K562 (cell line): ENCODE results near the gene MINK1. TPM values are rescaled to one million over a fixed set of nuclear protein-coding genes. Genes with fewer than 3 reads are reported as not detected.
A peak's percentile ranks its signal among the peaks of the same experiment; 100 is the strongest.

Experiments used
- CCNT2 ChIP-seq: IDR thresholded peaks from 2 replicates; pipeline ENCODE4 v1.6.1; 2011; ENCODE audit warnings: borderline replicate concordance, low read depth, mild to moderate bottlenecking, moderate library complexity, mixed read lengths, low read length; ENCODE audit not compliant: insufficient read length; ENCODE audit errors: extremely low read depth
- CHD4 ChIP-seq: fragments of 200-600 bp; sonication (generic); IDR thresholded peaks from 3 replicates; pipeline ENCODE4 v1.6.1; 2012; ENCODE audit warnings: low read depth, mild to moderate bottlenecking, mixed read lengths, low read length, inconsistent platforms; ENCODE audit not compliant: insufficient read depth, insufficient replicate concordance, poor library complexity, severe bottlenecking
- CXXC5 ChIP-seq: fragments of 250-450 bp; sonication (Bioruptor Pico); IDR thresholded peaks from 2 replicates; pipeline ENCODE4 v1.8.0; 2022; ENCODE audit warnings: inconsistent platforms, mild to moderate bottlenecking, moderate library complexity
- PHB2 ChIP-seq: fragments of 450-650 bp; IDR thresholded peaks from 2 replicates; pipeline ENCODE4 v1.6.1; 2017; ENCODE audit warnings: low read depth
- PRPF4 ChIP-seq: fragments of 200-400 bp; formaldehyde crosslinking; IDR thresholded peaks from one replicate; pipeline ENCODE4 v1.6.1; 2017; ENCODE audit warnings: low read length, low read depth, mild to moderate bottlenecking; ENCODE audit not compliant: insufficient read depth, poor library complexity, severe bottlenecking
- ZNF584 ChIP-seq: fragments of 200-800 bp; sonication (Bioruptor generic); IDR thresholded peaks from 2 replicates; pipeline ENCODE4 v1.6.1; 2016; ENCODE audit warnings: low read depth, mild to moderate bottlenecking, missing genetic modification characterization, missing compliant biosample characterization
- polyA plus RNA-seq, 8 experiments: library from polyadenylated mRNA; depleted of rRNA in 4 of 8; stranded (reverse) in 5 of 8; unstranded in 3 of 8; fragments of >200 nt; fragmentation: Nextera tagmentation in 2 of 8; fragmentation: Illumina TruSeq in 1 of 8; extraction: Ambion mirVana in 2 of 8; extraction: Trizol in 1 of 8; gene quantifications; 2 replicates each; pipeline versions ENCODE4 v1.2.1 to v1.2.3, GENCODE V29; 2011 to 2014; ENCODE audit warnings: inconsistent platforms in 1 of 8, missing spikeins in 1 of 8
- total RNA-seq, 7 experiments: library from RNA; depleted of rRNA in 6 of 7; stranded (reverse); fragments of >200 nt in 6 of 7; fragmentation: Illumina TruSeq in 2 of 7; extraction: Trizol in 2 of 7; gene quantifications; 2 replicates each; pipeline versions ENCODE4 v1.2.1 to v1.2.3, GENCODE V29; 2011 to 2021; ENCODE audit warnings: low replicate concordance in 1 of 7
- TF ChIP-seq, protein P1 (sequence below): fragments of 450-650 bp; formaldehyde crosslinking; IDR thresholded peaks from 2 replicates; pipeline ENCODE4 v1.4.0; 2020; ENCODE audit warnings: mild to moderate bottlenecking, moderate library complexity
- TF ChIP-seq, protein P2 (sequence below): fragments of 450-650 bp; IDR thresholded peaks from 2 replicates; pipeline ENCODE4 v1.6.1; 2016; ENCODE audit warnings: mild to moderate bottlenecking, moderate library complexity
- TF ChIP-seq, protein P3 (sequence below): sonication (generic); formaldehyde crosslinking; IDR thresholded peaks from 2 replicates; pipeline ENCODE4 v1.5.0; 2020; ENCODE audit warnings: missing genetic modification reagents
- TF ChIP-seq, protein P4 (sequence below), 2 experiments: fragments of 450-650 bp; IDR thresholded peaks; 2 replicates each; pipeline ENCODE4 v1.6.1; 2016

Gene MINK1
- total and polyA plus RNA-seq, 9 of the 15 experiments (the other 6 are each of a cell fraction or from before 2014, with no cell fraction given), result 0.11 to 54.2 (median 14.9) TPM

DNA sequence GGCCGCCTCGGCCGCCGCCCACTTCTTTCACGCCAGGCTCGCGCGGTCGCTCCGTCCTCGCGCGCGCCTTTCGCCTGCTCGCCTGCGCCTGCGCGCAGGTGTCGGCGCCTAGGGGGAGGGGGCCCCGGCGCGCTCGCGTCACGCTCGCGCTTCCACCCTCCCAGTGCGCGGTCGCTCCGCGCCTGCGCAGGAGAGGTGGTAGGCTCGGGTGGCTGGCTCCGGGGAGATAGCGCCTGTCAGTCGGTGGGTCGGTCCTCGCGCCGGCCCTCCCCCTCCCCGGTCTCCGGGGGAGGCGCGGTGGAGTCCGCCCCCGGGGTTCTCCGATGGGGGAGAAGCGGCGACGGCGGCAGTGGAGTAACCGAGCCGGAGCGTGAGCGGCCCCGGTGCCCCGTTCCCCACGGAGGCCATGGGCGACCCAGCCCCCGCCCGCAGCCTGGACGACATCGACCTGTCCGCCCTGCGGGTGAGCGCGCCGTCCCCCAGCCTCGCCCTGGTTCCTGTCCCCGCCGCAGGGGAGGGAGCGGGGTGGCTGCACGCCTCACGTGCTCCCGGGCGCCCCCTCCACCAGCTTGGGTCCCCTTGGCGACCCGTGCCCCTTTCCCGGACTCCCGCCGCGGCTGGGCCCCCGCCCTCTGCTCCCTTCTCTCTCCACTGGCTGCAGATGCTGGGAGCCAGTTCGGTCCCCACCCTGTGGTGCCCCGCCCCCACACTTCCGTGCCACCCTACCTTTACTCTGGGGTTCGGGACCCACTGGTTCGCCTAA lies at the start of gene MINK1 (continued):
- no peak for TF ChIP-seq PHB2
- TF ChIP-seq CXXC5, result peak; percentile 88
- TF ChIP-seq, protein P1, sequence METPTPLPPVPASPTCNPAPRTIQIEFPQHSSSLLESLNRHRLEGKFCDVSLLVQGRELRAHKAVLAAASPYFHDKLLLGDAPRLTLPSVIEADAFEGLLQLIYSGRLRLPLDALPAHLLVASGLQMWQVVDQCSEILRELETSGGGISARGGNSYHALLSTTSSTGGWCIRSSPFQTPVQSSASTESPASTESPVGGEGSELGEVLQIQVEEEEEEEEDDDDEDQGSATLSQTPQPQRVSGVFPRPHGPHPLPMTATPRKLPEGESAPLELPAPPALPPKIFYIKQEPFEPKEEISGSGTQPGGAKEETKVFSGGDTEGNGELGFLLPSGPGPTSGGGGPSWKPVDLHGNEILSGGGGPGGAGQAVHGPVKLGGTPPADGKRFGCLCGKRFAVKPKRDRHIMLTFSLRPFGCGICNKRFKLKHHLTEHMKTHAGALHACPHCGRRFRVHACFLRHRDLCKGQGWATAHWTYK (CRISPR knock-in tag), result no peak
- TF ChIP-seq, protein P2, sequence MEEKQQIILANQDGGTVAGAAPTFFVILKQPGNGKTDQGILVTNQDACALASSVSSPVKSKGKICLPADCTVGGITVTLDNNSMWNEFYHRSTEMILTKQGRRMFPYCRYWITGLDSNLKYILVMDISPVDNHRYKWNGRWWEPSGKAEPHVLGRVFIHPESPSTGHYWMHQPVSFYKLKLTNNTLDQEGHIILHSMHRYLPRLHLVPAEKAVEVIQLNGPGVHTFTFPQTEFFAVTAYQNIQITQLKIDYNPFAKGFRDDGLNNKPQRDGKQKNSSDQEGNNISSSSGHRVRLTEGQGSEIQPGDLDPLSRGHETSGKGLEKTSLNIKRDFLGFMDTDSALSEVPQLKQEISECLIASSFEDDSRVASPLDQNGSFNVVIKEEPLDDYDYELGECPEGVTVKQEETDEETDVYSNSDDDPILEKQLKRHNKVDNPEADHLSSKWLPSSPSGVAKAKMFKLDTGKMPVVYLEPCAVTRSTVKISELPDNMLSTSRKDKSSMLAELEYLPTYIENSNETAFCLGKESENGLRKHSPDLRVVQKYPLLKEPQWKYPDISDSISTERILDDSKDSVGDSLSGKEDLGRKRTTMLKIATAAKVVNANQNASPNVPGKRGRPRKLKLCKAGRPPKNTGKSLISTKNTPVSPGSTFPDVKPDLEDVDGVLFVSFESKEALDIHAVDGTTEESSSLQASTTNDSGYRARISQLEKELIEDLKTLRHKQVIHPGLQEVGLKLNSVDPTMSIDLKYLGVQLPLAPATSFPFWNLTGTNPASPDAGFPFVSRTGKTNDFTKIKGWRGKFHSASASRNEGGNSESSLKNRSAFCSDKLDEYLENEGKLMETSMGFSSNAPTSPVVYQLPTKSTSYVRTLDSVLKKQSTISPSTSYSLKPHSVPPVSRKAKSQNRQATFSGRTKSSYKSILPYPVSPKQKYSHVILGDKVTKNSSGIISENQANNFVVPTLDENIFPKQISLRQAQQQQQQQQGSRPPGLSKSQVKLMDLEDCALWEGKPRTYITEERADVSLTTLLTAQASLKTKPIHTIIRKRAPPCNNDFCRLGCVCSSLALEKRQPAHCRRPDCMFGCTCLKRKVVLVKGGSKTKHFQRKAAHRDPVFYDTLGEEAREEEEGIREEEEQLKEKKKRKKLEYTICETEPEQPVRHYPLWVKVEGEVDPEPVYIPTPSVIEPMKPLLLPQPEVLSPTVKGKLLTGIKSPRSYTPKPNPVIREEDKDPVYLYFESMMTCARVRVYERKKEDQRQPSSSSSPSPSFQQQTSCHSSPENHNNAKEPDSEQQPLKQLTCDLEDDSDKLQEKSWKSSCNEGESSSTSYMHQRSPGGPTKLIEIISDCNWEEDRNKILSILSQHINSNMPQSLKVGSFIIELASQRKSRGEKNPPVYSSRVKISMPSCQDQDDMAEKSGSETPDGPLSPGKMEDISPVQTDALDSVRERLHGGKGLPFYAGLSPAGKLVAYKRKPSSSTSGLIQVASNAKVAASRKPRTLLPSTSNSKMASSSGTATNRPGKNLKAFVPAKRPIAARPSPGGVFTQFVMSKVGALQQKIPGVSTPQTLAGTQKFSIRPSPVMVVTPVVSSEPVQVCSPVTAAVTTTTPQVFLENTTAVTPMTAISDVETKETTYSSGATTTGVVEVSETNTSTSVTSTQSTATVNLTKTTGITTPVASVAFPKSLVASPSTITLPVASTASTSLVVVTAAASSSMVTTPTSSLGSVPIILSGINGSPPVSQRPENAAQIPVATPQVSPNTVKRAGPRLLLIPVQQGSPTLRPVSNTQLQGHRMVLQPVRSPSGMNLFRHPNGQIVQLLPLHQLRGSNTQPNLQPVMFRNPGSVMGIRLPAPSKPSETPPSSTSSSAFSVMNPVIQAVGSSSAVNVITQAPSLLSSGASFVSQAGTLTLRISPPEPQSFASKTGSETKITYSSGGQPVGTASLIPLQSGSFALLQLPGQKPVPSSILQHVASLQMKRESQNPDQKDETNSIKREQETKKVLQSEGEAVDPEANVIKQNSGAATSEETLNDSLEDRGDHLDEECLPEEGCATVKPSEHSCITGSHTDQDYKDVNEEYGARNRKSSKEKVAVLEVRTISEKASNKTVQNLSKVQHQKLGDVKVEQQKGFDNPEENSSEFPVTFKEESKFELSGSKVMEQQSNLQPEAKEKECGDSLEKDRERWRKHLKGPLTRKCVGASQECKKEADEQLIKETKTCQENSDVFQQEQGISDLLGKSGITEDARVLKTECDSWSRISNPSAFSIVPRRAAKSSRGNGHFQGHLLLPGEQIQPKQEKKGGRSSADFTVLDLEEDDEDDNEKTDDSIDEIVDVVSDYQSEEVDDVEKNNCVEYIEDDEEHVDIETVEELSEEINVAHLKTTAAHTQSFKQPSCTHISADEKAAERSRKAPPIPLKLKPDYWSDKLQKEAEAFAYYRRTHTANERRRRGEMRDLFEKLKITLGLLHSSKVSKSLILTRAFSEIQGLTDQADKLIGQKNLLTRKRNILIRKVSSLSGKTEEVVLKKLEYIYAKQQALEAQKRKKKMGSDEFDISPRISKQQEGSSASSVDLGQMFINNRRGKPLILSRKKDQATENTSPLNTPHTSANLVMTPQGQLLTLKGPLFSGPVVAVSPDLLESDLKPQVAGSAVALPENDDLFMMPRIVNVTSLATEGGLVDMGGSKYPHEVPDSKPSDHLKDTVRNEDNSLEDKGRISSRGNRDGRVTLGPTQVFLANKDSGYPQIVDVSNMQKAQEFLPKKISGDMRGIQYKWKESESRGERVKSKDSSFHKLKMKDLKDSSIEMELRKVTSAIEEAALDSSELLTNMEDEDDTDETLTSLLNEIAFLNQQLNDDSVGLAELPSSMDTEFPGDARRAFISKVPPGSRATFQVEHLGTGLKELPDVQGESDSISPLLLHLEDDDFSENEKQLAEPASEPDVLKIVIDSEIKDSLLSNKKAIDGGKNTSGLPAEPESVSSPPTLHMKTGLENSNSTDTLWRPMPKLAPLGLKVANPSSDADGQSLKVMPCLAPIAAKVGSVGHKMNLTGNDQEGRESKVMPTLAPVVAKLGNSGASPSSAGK, result no peak
- TF ChIP-seq ZNF584, result no peak
- TF ChIP-seq CCNT2, result no peak
- no peak for TF ChIP-seq PRPF4
- TF ChIP-seq, protein P3, sequence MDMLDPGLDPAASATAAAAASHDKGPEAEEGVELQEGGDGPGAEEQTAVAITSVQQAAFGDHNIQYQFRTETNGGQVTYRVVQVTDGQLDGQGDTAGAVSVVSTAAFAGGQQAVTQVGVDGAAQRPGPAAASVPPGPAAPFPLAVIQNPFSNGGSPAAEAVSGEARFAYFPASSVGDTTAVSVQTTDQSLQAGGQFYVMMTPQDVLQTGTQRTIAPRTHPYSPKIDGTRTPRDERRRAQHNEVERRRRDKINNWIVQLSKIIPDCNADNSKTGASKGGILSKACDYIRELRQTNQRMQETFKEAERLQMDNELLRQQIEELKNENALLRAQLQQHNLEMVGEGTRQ (CRISPR knock-in tag), result 0 out of 2 replicates have a peak, but pooled peaks have one; percentile 46
- TF ChIP-seq, protein P4, sequence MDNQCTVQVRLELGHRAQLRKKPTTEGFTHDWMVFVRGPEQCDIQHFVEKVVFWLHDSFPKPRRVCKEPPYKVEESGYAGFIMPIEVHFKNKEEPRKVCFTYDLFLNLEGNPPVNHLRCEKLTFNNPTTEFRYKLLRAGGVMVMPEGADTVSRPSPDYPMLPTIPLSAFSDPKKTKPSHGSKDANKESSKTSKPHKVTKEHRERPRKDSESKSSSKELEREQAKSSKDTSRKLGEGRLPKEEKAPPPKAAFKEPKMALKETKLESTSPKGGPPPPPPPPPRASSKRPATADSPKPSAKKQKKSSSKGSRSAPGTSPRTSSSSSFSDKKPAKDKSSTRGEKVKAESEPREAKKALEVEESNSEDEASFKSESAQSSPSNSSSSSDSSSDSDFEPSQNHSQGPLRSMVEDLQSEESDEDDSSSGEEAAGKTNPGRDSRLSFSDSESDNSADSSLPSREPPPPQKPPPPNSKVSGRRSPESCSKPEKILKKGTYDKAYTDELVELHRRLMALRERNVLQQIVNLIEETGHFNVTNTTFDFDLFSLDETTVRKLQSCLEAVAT (IDR thresholded peaks at IDR 0.05), result no peak
- no peak for TF ChIP-seq CHD4
